GM18519 (cell line): ENCODE results near the gene PCMTD2.
A peak's percentile ranks its signal among the peaks of the same experiment; 100 is the strongest.

Source experiments
- ATAC-seq: cut with Tn5 transposase; IDR thresholded peaks from one replicate; pipeline ENCODE4 v1.9.1; 2021; ENCODE audit warnings: mild to moderate bottlenecking, moderate library complexity; ENCODE audit not compliant: unreplicated experiment, low FRiP score

PCMTD2 gene

GRCh38 chr20:64255361-64256281, at the start of gene PCMTD2:
PCMTD2 (plus strand) TSS chr20:64255748; CDS start chr20:64259966, 4,218 bp downstream.
- ATAC-seq: peak; percentile 64

GRCh38 chr20:64206614-64207013, 48.9 kb upstream of the PCMTD2 start:
- ATAC-seq: no peak

- no peak for ATAC-seq
Measured at GRCh38 chr20:64207641-64208590, 47.6 kb upstream of the PCMTD2 start.

- no peak for ATAC-seq
Measured at GRCh38 chr20:64209148-64209547, 46.4 kb upstream of the PCMTD2 start.

GRCh38 chr20:64210656-64211369, 44.7 kb upstream of the PCMTD2 start:
- ATAC-seq: no peak

- ATAC-seq: no peak
Measured at GRCh38 chr20:64211874-64212658, 43.5 kb upstream of the PCMTD2 start.

GRCh38 chr20:64212755-64213154, 42.8 kb upstream of the PCMTD2 start:
- ATAC-seq: no peak

GRCh38 chr20:64214113-64214512, 41.4 kb upstream of the PCMTD2 start:
- no peak for ATAC-seq

- no peak for ATAC-seq
Measured at GRCh38 chr20:64214952-64215351, 40.6 kb upstream of the PCMTD2 start.

GRCh38 chr20:64216036-64216435, 39.5 kb upstream of the PCMTD2 start:
- ATAC-seq: no peak

- ATAC-seq: no peak
Measured at GRCh38 chr20:64216910-64217309, 38.6 kb upstream of the PCMTD2 start.

- ATAC-seq: no peak
Measured at GRCh38 chr20:64217539-64218221, 37.9 kb upstream of the PCMTD2 start.

- ATAC-seq: no peak
Measured at GRCh38 chr20:64219202-64219601, 36.3 kb upstream of the PCMTD2 start.

- no peak for ATAC-seq
Measured at GRCh38 chr20:64219730-64220129, 35.8 kb upstream of the PCMTD2 start.

- ATAC-seq: no peak
Measured at GRCh38 chr20:64220420-64220819, 35.1 kb upstream of the PCMTD2 start.

GRCh38 chr20:64220891-64221527, 34.5 kb upstream of the PCMTD2 start:
- ATAC-seq: no peak

- no peak for ATAC-seq
Measured at GRCh38 chr20:64222291-64222735, 33.2 kb upstream of the PCMTD2 start.

GRCh38 chr20:64222851-64223525, 32.6 kb upstream of the PCMTD2 start:
- no peak for ATAC-seq
